ENCODE results near the gene CRACR2A. TPM values are rescaled to one million over a fixed set of nuclear protein-coding genes. Genes with fewer than 3 reads are reported as not detected.

CRACR2A gene
- polyA plus RNA-seq, 1 donor from 2014 or later: 2.1 TPM

- H3K27ac ChIP-seq (ENCODE audit: low read length): peak overlapping the region; percentile 93
- H3K4me3 ChIP-seq (ENCODE audit: low read length): peak overlapping the region; percentile 43
- no peaks in the 10 kb centered on the region for H3K9me2 ChIP-seq (ENCODE audit: insufficient read depth, low read length)
- H3F3A ChIP-seq (ENCODE audit: insufficient read depth, low read length, poor library complexity, severe bottlenecking): no peaks in the 10 kb centered on the region
- no peaks in the 10 kb centered on the region for H3K27me3 ChIP-seq (ENCODE audit: insufficient read depth, low read depth, low read length)
- H2AFZ ChIP-seq (ENCODE audit: low read depth, low read length): no peak overlapping the region
- TF ChIP-seq SMC3 (conservative IDR thresholded peaks at IDR 0.05; ENCODE audit: poor library complexity): peak; percentile 43
- TF ChIP-seq REST (IDR thresholded peaks at IDR 0.05; ENCODE audit: borderline replicate concordance): peak; percentile 89
- TF ChIP-seq MXI1 (conservative IDR thresholded peaks at IDR 0.05; ENCODE audit: poor library complexity, severe bottlenecking): no peak
- TF ChIP-seq EP300 (conservative IDR thresholded peaks at IDR 0.05; ENCODE audit: poor library complexity, severe bottlenecking): peak; percentile 99
- TF ChIP-seq RAD21 (conservative IDR thresholded peaks at IDR 0.05): peak; percentile 37
- TF ChIP-seq TAF1 (IDR thresholded peaks at IDR 0.05; ENCODE audit: low read depth): no peak
- no peak for TF ChIP-seq EZH2 (IDR thresholded peaks at IDR 0.05; ENCODE audit: borderline replicate concordance, insufficient read depth, low read length, poor library complexity, severe bottlenecking)
- no peak for TF ChIP-seq CTCF (IDR thresholded peaks at IDR 0.05; ENCODE audit: poor library complexity, severe bottlenecking)
- TF ChIP-seq POLR2AphosphoS5 (IDR thresholded peaks at IDR 0.05): peak; percentile 87
- H3K79me2 ChIP-seq (replicated peaks; ENCODE audit: insufficient read depth, low read length): no peaks in the 10 kb centered on the region
- peak overlapping the region; percentile 63 for H3K9ac ChIP-seq (ENCODE audit: low read length)
- no peak overlapping the region for H3K4me2 ChIP-seq (ENCODE audit: low read length)
- no peaks in the 10 kb centered on the region for H4K20me1 ChIP-seq (ENCODE audit: insufficient read depth)
- H3K9me3 ChIP-seq (ENCODE audit: low read length): peaks cover 4% of the 10 kb centered on the region
- H3K36me3 ChIP-seq (ENCODE audit: insufficient read depth, low read length): no peaks in the 10 kb centered on the region
Measured at GRCh38 chr12:3580094-3580749, 172.7 kb downstream of the CRACR2A start.

GRCh38 chr12:3579446-3580093 lies 173.3 kb downstream of the CRACR2A start:
- Histone ChIP-seq H3K9me3 (ENCODE audit: low read length) (peaks cover 4% of the 10 kb centered on the region), H3K27me3 (ENCODE audit: insufficient read depth, low read depth, low read length) (no peaks in the 10 kb centered on the region), H3F3A (ENCODE audit: insufficient read depth, low read length, poor library complexity, severe bottlenecking) (no peaks in the 10 kb centered on the region), H2AFZ (ENCODE audit: low read depth, low read length) (peak overlapping the region; percentile 1), H3K79me2 (replicated peaks; ENCODE audit: insufficient read depth, low read length) (no peaks in the 10 kb centered on the region), H3K4me3 (ENCODE audit: low read length) (peak overlapping the region; percentile 43), H3K27ac (ENCODE audit: low read length) (peak overlapping the region; percentile 93), H4K20me1 (ENCODE audit: insufficient read depth) (no peaks in the 10 kb centered on the region), H3K36me3 (ENCODE audit: insufficient read depth, low read length) (no peaks in the 10 kb centered on the region), H3K9me2 (ENCODE audit: insufficient read depth, low read length) (no peaks in the 10 kb centered on the region), H3K4me2 (ENCODE audit: low read length) (no peak overlapping the region), H3K9ac (ENCODE audit: low read length) (peak overlapping the region; percentile 63)
- TF ChIP-seq MXI1 (conservative IDR thresholded peaks at IDR 0.05; ENCODE audit: poor library complexity, severe bottlenecking) (no peak), EZH2 (IDR thresholded peaks at IDR 0.05; ENCODE audit: borderline replicate concordance, insufficient read depth, low read length, poor library complexity, severe bottlenecking) (no peak), REST (IDR thresholded peaks at IDR 0.05; ENCODE audit: borderline replicate concordance) (peak; percentile 31), TAF1 (IDR thresholded peaks at IDR 0.05; ENCODE audit: low read depth) (no peak), POLR2AphosphoS5 (IDR thresholded peaks at IDR 0.05) (no peak)

Data from neural cell (in vitro differentiated cells).